GM06990 (cell line): Measurements from ENCODE around the gene GRID1.

ENCODE experiments used
- DNase-seq: peaks from one replicate; pipeline ENCODE4 v3.0.0-alpha.2; 2011; ENCODE audit not compliant: insufficient read length; ENCODE audit errors: extremely low read depth
- H3K27me3 ChIP-seq: replicated peaks from 2 replicates; pipeline ENCODE4 v1.6.0; 2011; ENCODE audit warnings: low read length; ENCODE audit not compliant: control insufficient read depth, insufficient read depth
- H3K36me3 ChIP-seq: 2 replicates; pipeline ENCODE4 v1.5.1; 2011; ENCODE audit warnings: low read length; ENCODE audit not compliant: control insufficient read depth, insufficient read depth
- H3K4me3 ChIP-seq: replicated peaks from 2 replicates; pipeline ENCODE4 v1.5.1; 2011; ENCODE audit warnings: low read depth, mild to moderate bottlenecking, control low read depth, low read length
- CTCF ChIP-seq: IDR thresholded peaks from 2 replicates; pipeline ENCODE4 v1.5.1; 2011; ENCODE audit warnings: low read length, control low read depth, mild to moderate bottlenecking, inconsistent platforms; ENCODE audit not compliant: insufficient read depth, poor library complexity, severe bottlenecking

GRID1 gene

GRCh38 chr10:86359111-86359510, 7.5 kb downstream of the GRID1 start:
- Histone ChIP-seq H3K36me3 (no peaks in the 10 kb centered on the region), H3K27me3 (peaks cover 1% of the 10 kb centered on the region; the same call in 1 of the 2 replicates), H3K4me3 (no peak overlapping the region)
- no peak for DNase-seq
- no peak for TF ChIP-seq CTCF

- no peak for TF ChIP-seq CTCF
- H3K36me3 ChIP-seq = no peaks in the 10 kb centered on the region
These were observed 8.9 kb downstream of the GRID1 start for GRCh38 chr10:86357676-86358075.

GRCh38 chr10:86357041-86357440, 9.6 kb downstream of the GRID1 start:
- Histone ChIP-seq H3K36me3 (no peaks in the 10 kb centered on the region), H3K27me3 (no peaks in the 10 kb centered on the region; the same call in 1 of the 2 replicates), H3K4me3 (no peak overlapping the region)
- no peak for DNase-seq
- no peak for TF ChIP-seq CTCF

More at GRCh38 chr10:86357676-86358075, 8.9 kb downstream of the GRID1 start:
- no peak for DNase-seq
- Histone ChIP-seq H3K27me3 (no peaks in the 10 kb centered on the region; the same call in 1 of the 2 replicates), H3K4me3 (no peak overlapping the region)

GRCh38 chr10:86356296-86356695, 10.3 kb downstream of the GRID1 start:
- no peak for DNase-seq
- TF ChIP-seq CTCF = no peak
- H3K4me3 ChIP-seq = no peak overlapping the region
- H3K36me3 ChIP-seq = no peaks in the 10 kb centered on the region
- no peaks in the 10 kb centered on the region; the same call in 1 of the 2 replicates for H3K27me3 ChIP-seq

- no peak for TF ChIP-seq CTCF
- DNase-seq = no peak
- Histone ChIP-seq H3K36me3 (no peaks in the 10 kb centered on the region), H3K4me3 (no peak overlapping the region), H3K27me3 (no peaks in the 10 kb centered on the region; the same call in 1 of the 2 replicates)
These were observed 11.0 kb downstream of the GRID1 start for GRCh38 chr10:86355571-86356038.
